Measurements from ENCODE around the gene SEC31A. TPM values are rescaled to one million over a fixed set of nuclear protein-coding genes. Genes with fewer than 3 reads are reported as not detected.

SEC31A gene
- total RNA-seq, 2 experiments from 2014 or later, result 80.3 to 124 TPM

DNA sequence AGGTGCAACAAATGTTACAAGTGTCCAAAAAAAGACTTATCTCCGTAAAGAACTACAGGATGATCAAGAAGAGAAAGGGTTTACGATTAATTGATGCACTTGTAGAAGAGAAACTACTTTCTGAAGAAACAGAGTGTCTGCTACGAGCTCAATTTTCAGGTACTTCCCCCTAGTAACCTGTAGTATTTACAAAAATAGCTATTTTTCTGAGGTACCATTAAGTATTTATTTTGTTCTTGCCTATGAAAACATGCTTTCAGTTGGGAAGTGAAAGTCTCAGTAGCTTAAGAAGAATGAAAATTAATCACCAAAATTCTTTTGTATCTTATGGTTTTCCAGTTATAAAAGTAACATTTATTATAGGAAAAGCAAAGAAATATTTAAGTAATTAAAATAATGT lies 15.5 kb upstream of the SEC31A start:
- Mint-ChIP-seq H3K36me3 (ENCODE audit: low read depth) (peaks cover 10% of the 10 kb centered on the region), H3K4me3 (no peak overlapping the region), H3K4me1 (peaks cover 30% of the 10 kb centered on the region), H3K27me3 (no peaks in the 10 kb centered on the region), H3K27ac (no peak overlapping the region), H3K9me3 (ENCODE audit: low read depth) (no peaks in the 10 kb centered on the region)
- intact Hi-C loops (cut with DNase I, micrococcal nuclease), result loop anchor here (5.0 to 10.0 kb wide), 3 partner anchors 311 to 578 kb away; partner anchors contain the start of gene ABRAXAS1 (in 1 of the 2)
- ATAC-seq (no peak), DNase-seq (no peak)
- POLR2A ChIA-PET, result no interaction called here
- CTCF ChIA-PET, result interaction anchor here (1.3 to 1.8 kb wide), 2 partner anchors 14 to 17 kb away, joined by 3 to 4 read pairs; no protein-coding TSS in a partner anchor

DNA sequence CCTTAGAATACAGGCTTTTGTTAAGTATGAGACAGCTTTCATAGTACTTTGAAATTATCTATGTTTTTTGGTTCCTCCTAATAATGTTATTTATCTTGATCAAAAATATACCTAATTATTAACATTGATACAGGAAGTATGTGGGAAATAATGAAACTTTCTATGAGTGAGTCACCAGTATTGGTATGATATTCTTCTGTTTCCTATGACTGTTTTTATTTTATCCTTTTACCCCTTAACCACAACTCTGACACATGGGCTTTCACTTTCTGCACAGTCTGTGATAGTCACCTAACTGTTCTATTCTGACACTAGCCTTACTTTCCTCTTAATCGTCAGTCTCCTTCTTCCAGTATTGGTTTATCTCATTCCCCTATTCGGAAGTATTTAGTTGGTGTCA lies 14.3 kb upstream of the SEC31A start:
- peak; percentile 71 for DNase-seq
- H3K4me1 Mint-ChIP-seq, result peaks cover 30% of the 10 kb centered on the region
- ATAC-seq, result peak; percentile 40
- CTCF ChIA-PET, result interaction anchor here (0.6 to 1.8 kb wide), 5 partner anchors 9 to 377 kb away, joined by 3 to 5 read pairs (median 3); no protein-coding TSS in a partner anchor
- peak overlapping the region; percentile 27 for H3K4me3 Mint-ChIP-seq
- intact Hi-C loops (cut with DNase I, micrococcal nuclease), result loop anchor here (1.0 to 10.0 kb wide), 8 partner anchors 14 to 580 kb away; partner anchors contain the start of genes ABRAXAS1 (in 1 of the 2) and SEC31A (in 1 of the 2)
- H3K9me3 Mint-ChIP-seq (ENCODE audit: low read depth), result no peaks in the 10 kb centered on the region
- POLR2A ChIA-PET, result interaction anchor here (0.9 kb wide), 1 partner anchor 481 kb away, joined by 3 read pairs; no protein-coding TSS in a partner anchor
- peaks cover 5% of the 10 kb centered on the region for H3K36me3 Mint-ChIP-seq (ENCODE audit: low read depth)
- H3K27ac Mint-ChIP-seq, result peak overlapping the region; percentile 6
- H3K27me3 Mint-ChIP-seq, result no peaks in the 10 kb centered on the region

DNA sequence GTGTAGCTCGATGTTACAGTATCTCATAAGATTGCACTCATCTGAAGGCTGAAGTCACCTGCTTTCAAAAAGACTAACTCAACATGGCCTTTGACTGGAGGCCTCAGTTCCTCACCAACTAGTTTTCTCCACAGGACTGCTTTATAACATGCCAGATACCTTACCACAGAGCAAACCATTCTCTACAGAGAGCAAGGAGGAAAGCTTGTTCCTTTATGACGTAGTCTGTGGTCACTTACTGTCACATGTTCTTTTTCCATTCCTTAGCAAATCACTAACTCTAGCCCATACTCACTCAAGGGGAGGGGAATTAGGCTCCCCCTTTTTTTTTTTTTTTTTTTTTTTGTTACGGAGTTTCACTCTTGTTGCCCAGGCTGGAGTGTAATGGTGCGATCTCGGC lies 12.8 kb upstream of the SEC31A start:
- peak overlapping the region; percentile 62 for H3K27ac Mint-ChIP-seq
- intact Hi-C loops (cut with DNase I, micrococcal nuclease), result loop anchor here (2.0 to 10.0 kb wide), 6 partner anchors 13 to 1431 kb away; partner anchors contain the start of genes ABRAXAS1 (in 1 of the 2), HELQ (in 1 of the 2), MRPS18C (in 1 of the 2) and RASGEF1B (in 1 of the 2)
- no peaks in the 10 kb centered on the region for H3K9me3 Mint-ChIP-seq (ENCODE audit: low read depth)
- H3K4me3 Mint-ChIP-seq, result peak overlapping the region; percentile 1
- ATAC-seq (peak; percentile 13), DNase-seq (peak; percentile 26)
- POLR2A ChIA-PET, result interaction anchor here (1.2 kb wide), 1 partner anchor 108 kb away, joined by 4 read pairs; no protein-coding TSS in a partner anchor
- peaks cover 5% of the 10 kb centered on the region for H3K36me3 Mint-ChIP-seq (ENCODE audit: low read depth)
- H3K27me3 Mint-ChIP-seq, result no peaks in the 10 kb centered on the region
- CTCF ChIA-PET, result interaction anchor here (0.6 kb wide), 1 partner anchor 187 kb away, joined by 3 read pairs; no protein-coding TSS in a partner anchor
- H3K4me1 Mint-ChIP-seq, result peaks cover 33% of the 10 kb centered on the region

DNA sequence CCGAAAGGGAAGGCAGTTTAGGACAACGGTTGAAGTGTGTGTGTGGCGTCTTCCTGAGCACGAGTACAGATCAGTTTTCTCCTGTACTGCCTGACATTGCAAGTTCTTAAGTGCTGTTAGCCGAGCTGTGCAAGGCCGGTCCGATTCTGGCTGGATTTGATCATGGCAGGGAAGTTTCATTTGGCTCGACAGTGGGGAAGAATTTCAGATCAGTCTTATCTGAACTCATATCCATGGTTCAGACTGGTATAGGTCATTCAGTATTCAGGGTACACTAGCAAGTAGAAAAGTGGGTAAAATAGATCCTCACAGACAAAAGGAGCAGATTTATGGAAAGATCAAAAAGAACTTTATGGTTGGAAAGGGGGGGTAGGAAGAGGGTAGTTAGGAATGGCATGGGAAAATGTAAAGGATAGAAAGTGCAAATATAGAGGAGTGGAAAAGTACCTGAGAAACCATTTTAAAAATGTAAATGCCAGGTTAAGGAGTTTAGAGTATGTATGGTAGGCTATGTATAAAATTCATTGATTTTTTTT lies 10.3 kb upstream of the SEC31A start:
- Mint-ChIP-seq H3K27me3 (no peaks in the 10 kb centered on the region), H3K4me1 (peaks cover 43% of the 10 kb centered on the region), H3K36me3 (ENCODE audit: low read depth) (peaks cover 7% of the 10 kb centered on the region), H3K27ac (no peak overlapping the region), H3K4me3 (no peak overlapping the region), H3K9me3 (ENCODE audit: low read depth) (no peaks in the 10 kb centered on the region)
- ATAC-seq (no peak), DNase-seq (no peak)
- ChIA-PET CTCF (interaction anchor here (1.5 to 1.8 kb wide), 3 partner anchors 9 to 379 kb away, joined by 4 to 8 read pairs (median 5); no protein-coding TSS in a partner anchor), POLR2A (interaction anchor here (0.6 to 2.1 kb wide), 12 partner anchors 10 to 472 kb away, joined by 3 to 14 read pairs (median 4); partner anchors contain the start of genes COPS4, LIN54 and SEC31A)
- intact Hi-C loops (cut with DNase I, micrococcal nuclease), result loop anchor here (2.0 to 10.0 kb wide), 7 partner anchors 210 to 1429 kb away; partner anchors contain the start of genes ABRAXAS1 (in 1 of the 2), ENOPH1 (in 1 of the 2), HELQ (in 1 of the 2) and HNRNPDL (in 1 of the 2)

DNA sequence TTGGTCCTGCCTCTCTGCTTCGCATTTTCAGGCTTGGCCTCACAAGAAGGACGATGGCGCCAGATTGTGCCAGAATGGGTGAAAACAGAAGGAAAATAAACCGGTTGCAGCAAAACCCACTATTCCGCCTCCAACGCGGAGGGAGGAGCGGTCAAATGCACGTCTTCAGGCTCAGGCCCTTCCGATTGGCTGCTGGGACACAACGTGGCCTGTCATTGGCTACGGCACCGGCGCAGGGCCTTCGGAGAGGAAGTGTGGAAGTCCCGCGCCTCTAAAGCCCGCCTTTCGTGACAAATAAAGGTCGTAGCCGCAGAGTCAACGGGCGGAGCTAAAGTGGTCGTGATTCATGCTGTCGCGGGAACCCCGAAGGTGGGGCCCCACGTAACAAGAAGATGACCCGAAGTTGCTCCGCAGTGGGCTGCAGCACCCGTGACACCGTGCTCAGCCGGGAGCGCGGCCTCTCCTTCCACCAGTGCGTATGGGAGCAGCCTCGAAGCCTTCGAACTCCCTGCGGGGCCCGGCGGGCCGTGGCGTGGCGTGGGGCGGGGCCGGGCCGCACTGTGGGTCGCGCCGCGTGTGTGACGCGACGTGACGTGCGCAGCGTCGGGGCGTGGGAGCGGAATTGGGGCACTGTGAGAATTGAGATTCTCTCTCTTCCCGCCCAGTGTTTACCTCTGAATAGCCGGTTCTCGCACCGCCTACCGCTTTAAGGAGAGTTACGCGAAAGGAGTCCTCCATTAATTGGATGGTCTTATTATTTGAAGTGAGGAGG lies 9.6 kb upstream of the SEC31A start, which contains the start of gene THAP9:
TSS of gene THAP9 (plus strand) at position 325 of the 772 bp plus-strand sequence. CDS start at position 393, 68 bp downstream.
- ATAC-seq (peak; percentile 92), DNase-seq (peak; percentile 99)
- Mint-ChIP-seq H3K4me1 (peaks cover 39% of the 10 kb centered on the region), H3K27me3 (no peaks in the 10 kb centered on the region), H3K27ac (no peak within 1 kb of the TSS), H3K4me3 (no peak within 1 kb of the TSS), H3K9me3 (ENCODE audit: low read depth) (no peaks in the 10 kb centered on the region), H3K36me3 (ENCODE audit: low read depth) (peaks cover 10% of the 10 kb centered on the region)
- ChIA-PET POLR2A (interaction anchor here (0.6 to 2.1 kb wide), 13 partner anchors 9 to 471 kb away, joined by 3 to 14 read pairs (median 4); partner anchors contain the start of genes COPS4, LIN54 and SEC31A), CTCF (interaction anchor here (0.6 to 2.2 kb wide), 9 partner anchors 9 to 475 kb away, joined by 3 to 11 read pairs (median 5); no protein-coding TSS in a partner anchor)
- intact Hi-C loops (cut with DNase I, micrococcal nuclease), result loop anchor here (1.0 to 10.0 kb wide), 17 partner anchors 9 to 1428 kb away; partner anchors contain the start of genes ENOPH1 (in 2 of the 2), HELQ (in 2 of the 2), HNRNPDL (in 2 of the 2) and SEC31A (in 2 of the 2)

DNA sequence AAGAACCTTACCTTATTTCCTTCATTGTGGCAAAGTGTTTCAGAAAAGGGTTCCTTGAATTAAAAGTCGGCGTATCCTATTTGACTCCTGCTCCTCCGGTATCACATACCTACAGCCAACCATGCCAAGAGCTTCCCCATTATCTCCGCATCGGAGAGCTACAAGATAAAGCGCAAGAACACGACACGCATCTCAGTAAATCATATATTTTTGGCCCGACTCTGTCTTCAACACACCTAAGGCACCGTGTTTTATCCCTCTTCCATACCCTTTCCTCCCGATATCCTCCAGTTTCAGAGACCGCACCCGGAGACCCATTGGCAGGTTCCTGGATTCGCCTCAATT lies 9.1 kb upstream of the SEC31A start:
- H3K27me3 Mint-ChIP-seq, result no peaks in the 10 kb centered on the region
- peaks cover 35% of the 10 kb centered on the region for H3K4me1 Mint-ChIP-seq
- H3K27ac Mint-ChIP-seq, result no peak overlapping the region
- H3K4me3 Mint-ChIP-seq, result no peak overlapping the region
- ChIA-PET POLR2A (interaction anchor here (1.0 to 2.1 kb wide), 10 partner anchors 8 to 471 kb away, joined by 3 to 14 read pairs (median 5); partner anchors contain the start of genes COPS4, LIN54 and SEC31A), CTCF (interaction anchor here (0.6 to 2.2 kb wide), 11 partner anchors 8 to 475 kb away, joined by 3 to 11 read pairs (median 4); no protein-coding TSS in a partner anchor)
- ATAC-seq (peak; percentile 3), DNase-seq (no peak)
- no peaks in the 10 kb centered on the region for H3K9me3 Mint-ChIP-seq (ENCODE audit: low read depth)
- intact Hi-C loops (cut with DNase I, micrococcal nuclease), result loop anchor here (1.0 to 10.0 kb wide), 17 partner anchors 9 to 1428 kb away; partner anchors contain the start of genes ENOPH1 (in 2 of the 2), HELQ (in 2 of the 2), HNRNPDL (in 2 of the 2) and SEC31A (in 2 of the 2)
- H3K36me3 Mint-ChIP-seq (ENCODE audit: low read depth), result peaks cover 13% of the 10 kb centered on the region

DNA sequence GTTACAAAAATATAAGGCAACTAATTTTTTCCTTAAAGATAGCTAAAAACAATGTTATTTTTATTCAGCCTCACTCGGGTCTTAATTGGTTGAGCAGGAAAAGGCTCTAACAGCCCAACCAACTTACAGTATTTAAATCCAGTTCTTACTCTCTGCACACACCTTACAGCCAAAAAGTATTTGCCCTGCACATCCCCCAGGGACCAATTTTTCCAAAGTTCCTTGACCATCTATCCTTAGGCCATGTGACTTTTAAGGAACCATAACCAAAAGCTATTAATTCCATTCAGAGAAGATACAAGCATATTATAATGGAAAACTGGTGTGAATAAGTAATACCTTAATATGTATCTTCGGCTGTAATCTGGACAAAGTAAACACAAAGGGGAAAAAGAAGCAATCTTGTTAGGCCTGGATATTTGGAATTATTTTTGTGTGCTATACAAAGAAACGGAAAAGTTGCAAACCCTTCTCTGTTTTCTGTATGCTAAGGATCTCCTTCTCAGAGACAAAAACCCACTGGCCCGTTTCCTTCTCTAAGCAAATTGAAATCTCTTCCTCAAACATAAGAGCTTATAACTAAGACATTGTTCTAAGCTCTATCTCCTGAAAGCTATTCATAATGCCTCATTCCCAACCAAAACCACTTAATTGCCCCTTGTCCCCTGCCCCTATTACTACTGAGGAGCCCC lies 8.6 kb upstream of the SEC31A start:
- Mint-ChIP-seq H3K36me3 (ENCODE audit: low read depth) (peaks cover 19% of the 10 kb centered on the region), H3K4me3 (no peak overlapping the region), H3K27ac (no peak overlapping the region), H3K4me1 (peaks cover 32% of the 10 kb centered on the region), H3K9me3 (ENCODE audit: low read depth) (no peaks in the 10 kb centered on the region), H3K27me3 (no peaks in the 10 kb centered on the region)
- CTCF ChIA-PET, result interaction anchor here (0.7 to 2.2 kb wide), 11 partner anchors 8 to 381 kb away, joined by 3 to 11 read pairs (median 5); no protein-coding TSS in a partner anchor
- POLR2A ChIA-PET, result interaction anchor here (0.6 to 2.1 kb wide), 8 partner anchors 8 to 527 kb away, joined by 3 to 14 read pairs (median 4); partner anchors contain the start of genes COPS4 and SEC31A
- intact Hi-C loops (cut with DNase I, micrococcal nuclease), result loop anchor here (1.0 to 10.0 kb wide), 19 partner anchors 8 to 1427 kb away; partner anchors contain the start of genes ENOPH1 (in 2 of the 2), HELQ (in 2 of the 2), HNRNPDL (in 2 of the 2) and SEC31A (in 2 of the 2)
- DNase-seq, result no peak
- ATAC-seq, result no peak

DNA sequence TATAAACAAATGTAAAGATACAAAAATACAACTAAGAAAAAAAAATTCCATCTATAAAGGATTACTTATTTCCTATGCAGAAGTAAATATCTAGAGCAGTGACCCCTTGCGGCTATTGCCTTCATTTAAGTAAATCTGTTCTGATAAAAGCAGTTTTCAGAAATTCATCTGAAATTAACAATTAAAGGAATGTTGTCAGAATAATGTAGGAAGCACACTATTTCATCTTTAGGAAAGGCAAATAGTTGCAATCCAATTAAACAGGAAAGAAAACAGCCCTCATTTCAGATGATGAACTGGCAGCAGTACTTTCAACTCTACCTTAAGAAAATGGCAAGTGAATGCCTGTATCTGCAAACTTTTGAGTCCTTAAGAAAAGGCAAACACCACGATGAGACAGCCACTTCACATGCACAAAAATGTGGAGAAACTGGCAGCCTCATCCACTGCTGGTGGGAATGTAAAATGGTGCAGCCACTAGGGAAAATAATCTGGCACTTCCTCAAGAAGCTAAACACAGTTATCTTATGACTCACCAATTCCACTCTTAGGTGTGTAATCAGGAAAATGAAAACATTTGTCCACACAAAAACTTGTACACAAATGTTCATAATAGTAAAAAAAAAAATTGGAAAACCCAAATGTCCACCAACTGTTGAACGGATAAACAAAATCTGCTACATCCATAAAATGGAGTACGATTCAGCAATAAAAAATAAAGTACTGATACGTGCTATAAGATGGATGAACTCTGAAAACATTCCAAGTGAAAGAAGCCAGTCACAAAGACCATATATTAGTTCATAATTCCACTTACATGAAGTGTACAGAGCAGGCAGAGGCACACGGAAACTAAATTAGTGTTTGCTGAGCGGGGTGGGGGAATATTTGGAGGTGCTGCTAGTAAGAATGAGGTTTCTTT lies 7.6 kb upstream of the SEC31A start:
- no peak for ATAC-seq
- Mint-ChIP-seq H3K36me3 (ENCODE audit: low read depth) (peaks cover 27% of the 10 kb centered on the region), H3K4me3 (no peak overlapping the region), H3K4me1 (peaks cover 33% of the 10 kb centered on the region), H3K27me3 (no peaks in the 10 kb centered on the region), H3K9me3 (ENCODE audit: low read depth) (no peaks in the 10 kb centered on the region), H3K27ac (no peak overlapping the region)
- DNase-seq, result peak; percentile 32
- CTCF ChIA-PET, result interaction anchor here (1.2 to 2.2 kb wide), 6 partner anchors 13 to 212 kb away, joined by 4 to 11 read pairs (median 6); no protein-coding TSS in a partner anchor
- POLR2A ChIA-PET, result interaction anchor here (1.1 to 2.1 kb wide), 5 partner anchors 33 to 383 kb away, joined by 3 to 14 read pairs (median 5); partner anchors contain the start of gene COPS4
- intact Hi-C loops (cut with DNase I, micrococcal nuclease), result loop anchor here in 1 of 2 experiments (2.0 kb wide), 2 partner anchors 34 to 386 kb away; partner anchors contain the start of gene COQ2

DNA sequence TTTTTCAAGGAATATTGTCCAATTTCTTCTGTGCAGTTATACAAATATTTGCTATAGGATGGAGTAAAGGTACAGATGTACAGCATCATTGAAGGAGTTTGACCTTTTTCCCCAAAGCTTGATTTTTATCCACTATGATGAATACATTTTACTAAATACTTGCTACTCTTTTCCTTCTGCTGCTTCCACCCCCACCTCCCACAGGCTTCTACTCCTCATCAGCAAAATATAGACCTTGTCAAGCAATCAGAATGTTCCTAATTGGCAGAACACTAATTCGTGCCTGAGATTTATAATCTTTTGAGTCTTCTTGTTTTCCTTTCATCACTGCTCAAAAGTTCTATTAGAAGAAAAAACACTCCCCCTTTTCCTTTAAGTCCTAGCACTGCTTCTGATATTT lies 5.8 kb upstream of the SEC31A start:
- intact Hi-C loops (cut with DNase I, micrococcal nuclease), result no loop called here
- ChIA-PET POLR2A (interaction anchor here (1.2 kb wide), 1 partner anchor 139 kb away, joined by 3 read pairs; the partner anchor contains the start of gene COPS4), CTCF (interaction anchor here (0.6 to 1.5 kb wide), 3 partner anchors 9 to 140 kb away, joined by 3 to 5 read pairs (median 4); no protein-coding TSS in a partner anchor)
- H3K36me3 Mint-ChIP-seq (ENCODE audit: low read depth), result peaks cover 31% of the 10 kb centered on the region
- no peaks in the 10 kb centered on the region for H3K9me3 Mint-ChIP-seq (ENCODE audit: low read depth)
- H3K4me1 Mint-ChIP-seq, result peaks cover 35% of the 10 kb centered on the region
- H3K27me3 Mint-ChIP-seq, result no peaks in the 10 kb centered on the region
- ATAC-seq (no peak), DNase-seq (no peak)
- H3K27ac Mint-ChIP-seq, result peak overlapping the region; percentile 28
- no peak overlapping the region for H3K4me3 Mint-ChIP-seq
